K562 treated with DMSO at 1 percent for 48 hours (cell line): ENCODE data around the gene TUBE1. TPM values are rescaled to one million over a fixed set of nuclear protein-coding genes. Genes with fewer than 3 reads are reported as not detected.

Source experiments
- total RNA-seq: library from RNA; unstranded; fragments of 300-600 nt; gene quantifications from 2 replicates; pipeline ENCODE4 v1.2.3, GENCODE V29; 2022; ENCODE audit warnings: low replicate concordance; ENCODE audit errors: extremely low read depth

The TUBE1 gene, protein sequence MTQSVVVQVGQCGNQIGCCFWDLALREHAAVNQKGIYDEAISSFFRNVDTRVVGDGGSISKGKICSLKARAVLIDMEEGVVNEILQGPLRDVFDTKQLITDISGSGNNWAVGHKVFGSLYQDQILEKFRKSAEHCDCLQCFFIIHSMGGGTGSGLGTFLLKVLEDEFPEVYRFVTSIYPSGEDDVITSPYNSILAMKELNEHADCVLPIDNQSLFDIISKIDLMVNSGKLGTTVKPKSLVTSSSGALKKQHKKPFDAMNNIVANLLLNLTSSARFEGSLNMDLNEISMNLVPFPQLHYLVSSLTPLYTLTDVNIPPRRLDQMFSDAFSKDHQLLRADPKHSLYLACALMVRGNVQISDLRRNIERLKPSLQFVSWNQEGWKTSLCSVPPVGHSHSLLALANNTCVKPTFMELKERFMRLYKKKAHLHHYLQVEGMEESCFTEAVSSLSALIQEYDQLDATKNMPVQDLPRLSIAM
- not detected in 2 replicates for total RNA-seq

DNA sequence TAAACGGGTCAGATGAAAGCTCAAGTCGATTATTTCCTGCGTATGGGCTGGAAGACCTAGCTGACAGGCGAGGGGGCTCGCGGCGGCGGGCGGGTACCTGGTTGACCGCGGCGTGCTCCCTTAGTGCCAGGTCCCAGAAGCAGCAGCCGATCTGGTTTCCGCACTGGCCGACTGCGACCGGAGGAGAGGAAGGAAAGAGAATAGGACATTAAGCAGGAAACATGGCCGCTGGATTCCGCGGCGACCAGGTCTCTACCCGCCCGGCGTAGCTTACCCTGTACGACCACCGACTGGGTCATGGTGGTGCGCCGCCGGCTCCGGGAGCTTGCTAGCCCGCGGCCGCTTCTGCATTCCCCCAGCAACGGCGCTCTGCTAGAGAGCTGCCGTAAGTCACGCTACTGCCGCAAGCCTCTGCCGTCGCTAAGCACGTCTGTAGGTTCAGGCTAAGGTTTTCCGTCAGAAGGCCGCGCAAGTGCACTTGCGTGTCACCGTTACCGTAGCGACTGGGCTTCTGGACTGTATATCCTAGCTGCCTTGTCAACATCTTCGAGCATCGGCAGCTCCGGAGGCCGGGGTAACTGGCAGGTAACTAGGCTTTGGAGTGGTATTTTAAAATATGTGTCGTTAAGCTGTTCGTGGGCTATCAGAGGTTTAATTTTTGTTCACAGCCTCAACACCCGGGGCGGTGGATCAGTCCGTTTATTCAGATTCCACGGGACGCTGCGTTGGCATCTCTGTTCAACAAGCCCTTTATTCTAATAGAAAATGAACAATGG is at the start of gene TUBE1, which contains the start of gene FAM229B:
Gene TUBE1, minus strand, starts transcription at position 347 of the 776 bp plus-strand sequence. Its CDS starts 48 bp downstream, at position 299.
Gene FAM229B, plus strand, starts transcription at position 456 of the 776 bp plus-strand sequence. CDS start 11,693 bp downstream, outside the sequence.

DNA sequence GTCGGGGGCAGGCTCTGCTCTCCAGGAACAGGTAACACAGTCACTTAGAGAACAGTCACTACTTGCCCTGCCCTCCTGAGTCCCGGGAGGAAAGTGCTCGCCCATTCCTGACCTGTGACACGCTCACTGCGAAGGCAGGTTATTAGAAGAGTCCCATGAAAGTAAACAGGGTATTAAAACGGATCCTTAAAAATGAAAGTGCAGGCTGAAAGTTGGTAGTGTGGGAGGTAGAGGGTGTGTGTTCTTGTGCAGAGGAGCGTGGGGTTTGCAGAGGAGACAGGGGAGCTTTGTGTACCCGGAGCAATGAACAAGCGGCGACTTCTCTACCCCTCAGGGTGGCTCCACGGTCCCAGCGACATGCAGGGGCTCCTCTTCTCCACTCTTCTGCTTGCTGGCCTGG is 33.3 kb downstream of the TUBE1 start, which contains the start of gene CCN6:
Gene CCN6, plus strand, starts transcription at position 104 of the 400 bp plus-strand sequence. Its CDS starts 254 bp downstream, at position 358.

Other genes with a start within 250 kb of the TUBE1 start
- not detected in 2 replicates for gene FYN, start 214.0 kb downstream of the TUBE1 start, total RNA-seq
- gene CCN6, start 33.4 kb downstream of the TUBE1 start, total RNA-seq: not detected in 2 replicates
- not detected in 2 replicates for gene FAM229B, start 109 bp upstream of the TUBE1 start, total RNA-seq
- gene LAMA4, start 167.1 kb upstream of the TUBE1 start, total RNA-seq: not detected in 2 replicates